ENCODE measurements around the gene TNC.

GRCh38 chr9:115042781-115043509 lies 75.0 kb downstream of the TNC start:
- no peak for TF ChIP-seq CTCF (IDR thresholded peaks at IDR 0.05)
- no peak for TF ChIP-seq POLR2A (IDR thresholded peaks at IDR 0.05)

Data from right lobe of liver (tissue), 4 donors.